Activated naive CD8-positive, alpha-beta T cell (primary cell): ENCODE data around the gene CDC16.
"Not testable (repeated sequence)": the region's sequence is repeated elsewhere in the genome, so short reads cannot be mapped to it uniquely, and the experiment has no call there.

Experiments
- H3K27ac Mint-ChIP-seq: one replicate; pipeline ENCODE4 v1.8.0; 2021; ENCODE audit warnings: mixed read lengths
- H3K27me3 Mint-ChIP-seq: one replicate; pipeline ENCODE4 v1.8.0; 2021; ENCODE audit warnings: mixed read lengths
- H3K36me3 Mint-ChIP-seq: one replicate; pipeline ENCODE4 v1.8.0; 2021; ENCODE audit warnings: mixed read lengths
- H3K4me1 Mint-ChIP-seq: one replicate; pipeline ENCODE4 v1.8.0; 2021; ENCODE audit warnings: low read depth, mixed read lengths
- H3K4me3 Mint-ChIP-seq: one replicate; pipeline ENCODE4 v1.8.0; 2021; ENCODE audit warnings: mild to moderate bottlenecking, mixed read lengths
- H3K9me3 Mint-ChIP-seq: one replicate; pipeline ENCODE4 v1.8.0; 2021; ENCODE audit warnings: low read depth, mixed read lengths

CDC16 gene, protein sequence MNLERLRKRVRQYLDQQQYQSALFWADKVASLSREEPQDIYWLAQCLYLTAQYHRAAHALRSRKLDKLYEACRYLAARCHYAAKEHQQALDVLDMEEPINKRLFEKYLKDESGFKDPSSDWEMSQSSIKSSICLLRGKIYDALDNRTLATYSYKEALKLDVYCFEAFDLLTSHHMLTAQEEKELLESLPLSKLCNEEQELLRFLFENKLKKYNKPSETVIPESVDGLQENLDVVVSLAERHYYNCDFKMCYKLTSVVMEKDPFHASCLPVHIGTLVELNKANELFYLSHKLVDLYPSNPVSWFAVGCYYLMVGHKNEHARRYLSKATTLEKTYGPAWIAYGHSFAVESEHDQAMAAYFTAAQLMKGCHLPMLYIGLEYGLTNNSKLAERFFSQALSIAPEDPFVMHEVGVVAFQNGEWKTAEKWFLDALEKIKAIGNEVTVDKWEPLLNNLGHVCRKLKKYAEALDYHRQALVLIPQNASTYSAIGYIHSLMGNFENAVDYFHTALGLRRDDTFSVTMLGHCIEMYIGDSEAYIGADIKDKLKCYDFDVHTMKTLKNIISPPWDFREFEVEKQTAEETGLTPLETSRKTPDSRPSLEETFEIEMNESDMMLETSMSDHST

DNA sequence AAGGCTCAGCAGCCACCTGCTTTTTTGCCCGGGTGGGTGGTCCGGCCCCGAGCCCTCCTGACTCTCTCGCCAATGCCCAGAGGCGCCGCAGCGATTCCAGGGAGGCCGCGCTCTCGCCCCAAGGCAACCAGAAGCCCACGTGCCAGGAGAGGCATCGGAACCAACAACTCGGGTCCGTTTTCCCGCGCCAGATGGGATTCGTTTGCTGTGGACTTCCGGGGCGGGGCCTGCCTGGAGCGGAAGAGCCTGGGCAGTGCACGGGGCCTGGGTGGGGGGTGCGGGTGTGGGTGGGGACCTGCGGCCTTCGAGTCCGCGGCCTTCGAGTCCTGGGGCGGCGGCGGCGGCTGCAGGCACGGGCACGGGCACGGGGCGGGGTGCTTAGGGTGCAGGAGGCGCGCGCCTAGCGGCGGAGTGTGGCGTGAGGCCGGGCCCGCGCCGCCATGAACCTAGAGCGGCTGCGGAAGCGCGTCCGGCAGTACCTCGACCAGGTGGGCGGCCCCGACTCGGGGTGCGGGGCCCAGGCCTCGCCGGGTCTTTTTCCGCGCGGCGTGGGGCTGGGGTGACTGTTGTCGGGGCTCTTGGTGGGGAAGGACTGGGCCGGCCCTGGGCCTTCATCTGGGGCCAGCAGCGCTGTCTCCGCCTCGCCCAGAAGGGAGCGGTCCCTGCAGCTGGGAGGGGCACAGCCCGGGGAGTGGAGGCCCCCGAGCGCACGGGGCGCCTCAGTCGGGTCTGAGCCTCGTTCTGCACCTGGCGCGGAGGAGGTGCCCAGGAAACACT is at the start of gene CDC16:
Gene CDC16, plus strand, starts transcription at position 253 of the 777 bp plus-strand sequence. Its CDS starts 188 bp downstream, at position 441.
- Mint-ChIP-seq H3K4me3 (peak within 1 kb of the TSS; percentile 95), H3K4me1 (peaks cover 33% of the 10 kb centered on the region), H3K36me3 (peaks cover 11% of the 10 kb centered on the region), H3K27me3 (peaks cover 2% of the 10 kb centered on the region), H3K27ac (peak within 1 kb of the TSS; percentile 74), H3K9me3 (no peaks in the 10 kb centered on the region)

DNA sequence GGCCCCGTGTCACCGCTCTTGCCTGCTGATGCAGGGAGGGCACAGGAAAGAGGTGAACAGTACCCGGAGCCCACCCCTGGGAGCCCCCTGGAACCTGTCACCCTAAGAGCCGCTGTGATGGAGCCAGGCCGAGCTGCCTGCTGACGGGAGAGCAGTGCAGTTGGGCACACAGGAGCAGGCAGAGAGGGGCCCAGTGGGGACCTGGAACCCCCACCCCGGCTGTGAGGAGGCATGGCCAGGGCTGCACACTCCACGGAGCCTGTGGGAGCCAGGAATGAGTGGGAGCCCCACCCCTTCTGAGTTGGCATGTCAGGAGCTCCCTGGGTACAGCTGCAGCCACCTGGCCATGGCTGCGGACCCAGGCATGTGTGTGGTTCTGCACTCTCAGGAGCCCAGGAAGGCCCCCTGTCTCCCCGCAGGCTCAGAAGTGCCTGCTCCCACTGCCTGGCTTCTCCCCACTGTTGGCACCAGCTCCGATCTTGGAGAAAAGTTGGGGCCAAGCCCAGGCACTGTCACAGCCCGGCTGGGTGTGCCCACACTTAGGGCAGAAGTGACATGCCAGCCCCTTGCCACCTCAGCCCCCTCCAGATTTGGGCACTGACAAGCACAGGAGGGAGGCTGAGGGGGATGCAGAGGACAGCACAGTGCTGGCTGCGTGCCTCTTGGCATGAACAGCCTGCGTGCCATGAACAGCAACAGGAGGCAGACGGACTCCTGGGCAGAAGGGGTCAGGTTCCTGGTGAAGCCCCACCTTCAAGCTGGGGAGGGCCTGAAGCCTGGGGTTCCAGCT is 49.3 kb upstream of the CDC16 start:
- H3K27me3 Mint-ChIP-seq, result no peaks in the 10 kb centered on the region
- H3K27ac Mint-ChIP-seq, result no peak overlapping the region
- peaks cover 16% of the 10 kb centered on the region for H3K4me1 Mint-ChIP-seq
- H3K9me3 Mint-ChIP-seq, result peaks cover 11% of the 10 kb centered on the region
- no peak overlapping the region for H3K4me3 Mint-ChIP-seq
- H3K36me3 Mint-ChIP-seq, result peaks cover 6% of the 10 kb centered on the region

DNA sequence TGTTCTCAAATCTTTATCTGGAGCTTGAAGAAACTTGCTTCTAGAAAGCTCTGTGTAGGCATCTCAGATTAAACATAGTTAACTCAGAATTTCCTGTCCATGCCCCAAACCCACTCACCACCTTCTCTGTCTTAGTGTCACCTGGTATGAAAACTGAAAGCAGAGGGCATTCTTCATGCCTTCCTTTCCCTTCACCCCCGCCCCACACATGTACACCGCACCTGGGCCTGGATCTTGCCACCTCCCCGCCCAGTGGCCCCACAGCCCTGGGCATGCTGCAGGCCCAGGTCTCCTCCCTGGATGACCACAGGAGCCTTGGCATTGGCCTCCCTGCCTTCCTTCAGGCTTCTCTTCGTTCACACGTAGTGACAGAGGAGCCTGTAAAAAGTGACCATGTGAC is 39.8 kb upstream of the CDC16 start:
- peaks cover 10% of the 10 kb centered on the region for H3K36me3 Mint-ChIP-seq
- peak overlapping the region; percentile 47 for H3K27ac Mint-ChIP-seq
- H3K9me3 Mint-ChIP-seq, result peaks cover 10% of the 10 kb centered on the region
- H3K4me1 Mint-ChIP-seq, result peaks cover 20% of the 10 kb centered on the region
- H3K4me3 Mint-ChIP-seq, result no peak overlapping the region
- no peaks in the 10 kb centered on the region for H3K27me3 Mint-ChIP-seq

DNA sequence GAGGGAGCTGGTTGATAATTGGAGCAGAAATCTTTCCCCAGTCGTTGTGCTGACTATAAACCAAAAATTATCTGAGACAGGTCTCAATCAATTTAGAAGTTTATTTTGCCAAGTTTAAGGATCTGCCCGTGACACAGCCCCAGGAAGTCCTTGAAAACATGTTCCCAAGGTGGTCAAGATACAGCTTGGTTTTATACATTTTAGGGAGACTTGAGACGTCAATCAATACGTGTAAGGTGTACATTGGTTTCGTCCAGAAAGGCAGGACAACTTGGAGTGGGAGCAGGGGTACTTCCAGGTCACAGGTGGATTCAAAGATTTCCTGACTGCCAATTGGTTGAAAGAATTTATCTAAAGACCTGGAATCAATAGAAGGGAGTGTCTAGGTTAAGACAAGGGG is 38.1 kb upstream of the CDC16 start:
- Mint-ChIP-seq H3K27me3 (no peaks in the 10 kb centered on the region), H3K27ac (no peak overlapping the region), H3K4me3 (no peak overlapping the region), H3K9me3 (no peaks in the 10 kb centered on the region), H3K36me3 (peaks cover 2% of the 10 kb centered on the region), H3K4me1 (peaks cover 20% of the 10 kb centered on the region)

DNA sequence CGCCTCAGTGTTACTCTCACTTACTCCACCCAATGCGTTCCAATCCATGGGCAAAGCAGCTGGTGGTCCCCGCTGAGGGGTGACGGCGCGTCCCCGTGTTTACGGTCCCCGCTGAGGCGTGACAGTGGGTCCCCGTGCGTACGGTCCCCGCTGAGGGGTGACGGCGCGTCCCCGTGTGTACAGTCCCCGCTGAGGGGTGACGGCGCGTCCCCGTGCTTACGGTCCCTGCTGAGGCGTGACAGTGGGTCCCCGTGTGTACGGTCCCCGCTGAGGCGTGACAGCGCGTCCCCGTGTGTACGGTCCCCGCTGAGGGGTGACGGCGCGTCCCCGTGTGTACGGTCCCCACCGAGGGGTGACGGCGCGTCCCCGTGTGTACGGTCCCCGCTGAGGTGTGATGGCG is 36.1 kb upstream of the CDC16 start:
- Mint-ChIP-seq H3K4me3 (no peak overlapping the region), H3K27me3 (no peaks in the 10 kb centered on the region), H3K4me1 (peaks cover 35% of the 10 kb centered on the region), H3K9me3 (no peaks in the 10 kb centered on the region), H3K36me3 (no peaks in the 10 kb centered on the region), H3K27ac (no peak overlapping the region)

DNA sequence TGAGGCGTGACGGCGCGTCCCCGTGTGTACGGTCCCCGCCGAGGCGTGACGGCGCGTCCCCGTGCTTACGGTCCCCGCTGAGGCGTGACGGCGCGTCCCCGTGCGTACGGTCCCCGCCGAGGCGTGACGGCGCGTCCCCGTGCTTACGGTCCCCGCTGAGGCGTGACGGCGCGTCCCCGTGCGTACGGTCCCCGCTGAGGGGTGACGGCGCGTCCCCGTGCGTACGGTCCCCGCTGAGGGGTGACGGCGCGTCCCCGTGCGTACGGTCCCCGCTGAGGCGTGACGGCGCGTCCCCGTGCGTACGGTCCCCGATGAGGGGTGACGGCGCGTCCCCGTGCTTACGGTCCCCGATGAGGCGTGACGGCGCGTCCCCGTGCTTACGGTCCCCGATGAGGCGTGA is 35.2 kb upstream of the CDC16 start:
- not testable (repeated sequence) for H3K4me3 Mint-ChIP-seq

DNA sequence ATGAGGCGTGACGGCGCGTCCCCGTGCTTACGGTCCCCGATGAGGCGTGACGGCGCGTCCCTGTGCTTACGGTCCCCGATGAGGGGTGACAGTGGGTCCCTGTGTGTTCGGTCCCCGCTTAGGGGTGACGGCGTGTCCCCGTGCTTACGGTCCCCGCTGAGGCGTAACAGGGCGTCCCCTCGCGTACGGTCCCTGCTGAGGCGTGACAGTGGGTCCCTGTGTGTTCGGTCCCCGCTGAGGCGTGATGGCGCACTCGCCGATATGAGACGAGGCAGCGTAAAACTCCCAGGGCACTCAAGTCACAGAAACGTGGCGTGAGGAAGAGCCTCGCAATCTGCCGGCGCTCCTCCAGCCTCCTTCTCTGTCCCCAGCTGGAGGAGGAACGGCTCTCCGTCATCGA is 34.7 kb upstream of the CDC16 start:
- peaks cover 37% of the 10 kb centered on the region for H3K4me1 Mint-ChIP-seq
- peaks cover 5% of the 10 kb centered on the region for H3K36me3 Mint-ChIP-seq
- no peak overlapping the region for H3K4me3 Mint-ChIP-seq
- no peaks in the 10 kb centered on the region for H3K27me3 Mint-ChIP-seq
- H3K27ac Mint-ChIP-seq, result no peak overlapping the region
- no peaks in the 10 kb centered on the region for H3K9me3 Mint-ChIP-seq

More for the DNA sequence above, 35.2 kb upstream of the CDC16 start:
- not testable (repeated sequence) for H3K36me3 Mint-ChIP-seq, H3K27me3 Mint-ChIP-seq, H3K27ac Mint-ChIP-seq, H3K9me3 Mint-ChIP-seq
- peaks cover 37% of the 10 kb centered on the region for H3K4me1 Mint-ChIP-seq

DNA sequence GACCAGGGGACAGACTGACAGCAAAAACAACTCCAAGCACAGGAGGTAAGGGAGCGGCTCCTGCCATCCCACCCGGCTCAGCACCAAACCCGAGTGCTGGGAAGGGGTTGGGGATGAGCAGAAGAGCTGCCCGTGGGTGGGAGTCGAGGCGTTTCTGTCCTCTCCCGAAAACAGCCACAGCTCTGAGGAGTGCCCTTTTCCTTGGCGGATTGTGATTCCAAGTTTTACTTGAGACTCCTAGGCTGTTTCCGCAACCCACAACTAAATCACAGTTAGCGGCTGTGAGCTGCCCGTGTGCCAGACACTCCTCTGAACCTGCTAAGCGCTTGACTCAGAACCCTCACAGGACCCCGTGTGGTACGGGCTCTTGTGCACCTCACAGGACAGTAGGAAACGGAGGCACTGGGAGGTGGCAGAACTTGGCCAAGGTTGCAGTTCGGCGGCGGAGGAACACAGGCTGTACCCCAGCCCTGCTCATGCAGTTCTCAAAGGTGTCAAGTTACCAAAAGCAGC is 34.2 kb upstream of the CDC16 start:
- Mint-ChIP-seq H3K36me3 (peaks cover 5% of the 10 kb centered on the region), H3K4me1 (peaks cover 36% of the 10 kb centered on the region), H3K27ac (no peak overlapping the region), H3K9me3 (no peaks in the 10 kb centered on the region), H3K27me3 (no peaks in the 10 kb centered on the region), H3K4me3 (no peak overlapping the region)

DNA sequence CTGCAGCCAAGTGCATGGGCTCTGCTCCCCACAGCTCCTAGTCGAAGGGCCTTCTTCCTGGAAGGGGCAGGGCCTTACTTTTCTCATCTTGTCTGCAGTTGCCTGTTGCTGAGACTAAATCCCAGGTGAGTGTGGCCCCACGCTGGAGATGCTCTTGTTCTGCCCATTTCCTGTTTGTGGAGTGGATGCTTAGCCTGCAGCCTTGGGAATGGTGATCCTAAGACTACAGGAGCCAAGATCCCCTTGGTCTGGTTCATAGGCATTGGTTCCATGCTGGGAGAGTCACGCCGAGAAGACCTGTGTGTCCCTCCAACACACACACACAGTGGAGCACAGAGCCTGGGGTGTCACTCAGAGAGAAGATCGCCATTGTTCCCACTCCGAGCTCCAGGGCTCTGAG is 32.1 kb upstream of the CDC16 start:
- Mint-ChIP-seq H3K36me3 (peaks cover 5% of the 10 kb centered on the region), H3K4me1 (peaks cover 36% of the 10 kb centered on the region), H3K4me3 (no peak overlapping the region), H3K27ac (no peak overlapping the region), H3K27me3 (no peaks in the 10 kb centered on the region), H3K9me3 (no peaks in the 10 kb centered on the region)

DNA sequence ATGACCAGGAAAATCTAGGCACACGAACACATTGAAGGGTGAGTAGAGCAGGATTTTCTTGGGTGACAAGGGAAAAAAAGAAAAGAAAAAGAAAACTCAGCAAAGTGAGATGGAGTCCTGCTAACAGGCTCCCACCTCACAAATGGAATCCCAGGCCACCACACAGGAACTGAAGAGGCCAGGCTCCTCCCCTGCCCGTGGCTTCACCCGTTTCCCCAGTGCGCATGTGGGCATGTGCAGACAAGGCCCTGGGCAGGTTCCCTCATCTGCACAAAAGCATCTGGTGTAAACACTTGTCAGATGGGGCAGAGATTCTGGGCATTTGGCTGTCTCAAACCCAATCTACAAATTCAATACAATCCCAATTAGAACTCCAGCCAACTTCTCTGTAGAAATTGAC is 31.2 kb upstream of the CDC16 start:
- H3K4me3 Mint-ChIP-seq, result no peak overlapping the region
- peaks cover 5% of the 10 kb centered on the region for H3K36me3 Mint-ChIP-seq
- H3K4me1 Mint-ChIP-seq, result peaks cover 36% of the 10 kb centered on the region
- H3K9me3 Mint-ChIP-seq, result no peaks in the 10 kb centered on the region
- no peaks in the 10 kb centered on the region for H3K27me3 Mint-ChIP-seq
- H3K27ac Mint-ChIP-seq, result no peak overlapping the region

DNA sequence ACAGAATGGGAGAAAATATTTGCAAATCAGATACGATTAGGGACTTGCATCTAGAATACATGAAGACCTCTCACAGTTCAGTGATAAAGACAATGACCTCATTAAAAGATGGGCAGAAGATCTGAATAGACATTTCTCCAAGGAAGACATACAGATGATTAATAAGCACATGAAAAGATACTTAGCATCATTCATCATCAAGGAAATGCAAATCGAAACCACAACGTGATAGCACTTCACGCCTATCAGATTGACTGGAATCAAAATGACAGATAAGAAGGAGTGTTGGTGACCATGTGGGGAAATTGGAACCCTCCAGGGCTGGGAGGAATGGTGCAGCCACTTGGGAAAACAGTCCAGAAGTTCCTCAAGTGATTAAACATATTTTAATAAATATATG is 29.8 kb upstream of the CDC16 start:
- H3K4me3 Mint-ChIP-seq, result no peak overlapping the region
- H3K27ac Mint-ChIP-seq, result no peak overlapping the region
- H3K4me1 Mint-ChIP-seq, result peaks cover 36% of the 10 kb centered on the region
- no peaks in the 10 kb centered on the region for H3K27me3 Mint-ChIP-seq
- peaks cover 5% of the 10 kb centered on the region for H3K36me3 Mint-ChIP-seq
- no peaks in the 10 kb centered on the region for H3K9me3 Mint-ChIP-seq

DNA sequence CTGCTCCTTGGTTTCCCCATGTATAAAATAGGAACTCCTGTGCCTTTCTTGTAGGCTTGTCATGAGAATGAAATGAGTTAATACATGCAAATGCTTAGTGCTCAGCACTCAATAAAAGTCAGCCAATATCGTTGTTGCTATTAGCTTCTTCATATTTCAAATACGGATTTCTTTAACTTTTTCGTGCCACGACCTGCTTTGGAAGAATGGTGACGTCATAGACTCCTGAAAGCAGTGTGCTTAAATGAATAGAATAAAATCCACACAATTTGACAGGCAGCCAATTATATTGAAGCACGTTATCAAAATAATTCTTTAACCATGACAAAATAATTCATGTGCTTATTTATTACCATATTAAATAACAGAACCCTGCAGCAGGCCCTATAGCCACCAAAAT is 26.6 kb upstream of the CDC16 start:
- Mint-ChIP-seq H3K4me1 (peaks cover 38% of the 10 kb centered on the region), H3K27me3 (no peaks in the 10 kb centered on the region), H3K36me3 (peaks cover 5% of the 10 kb centered on the region), H3K9me3 (no peaks in the 10 kb centered on the region), H3K4me3 (no peak overlapping the region), H3K27ac (no peak overlapping the region)

DNA sequence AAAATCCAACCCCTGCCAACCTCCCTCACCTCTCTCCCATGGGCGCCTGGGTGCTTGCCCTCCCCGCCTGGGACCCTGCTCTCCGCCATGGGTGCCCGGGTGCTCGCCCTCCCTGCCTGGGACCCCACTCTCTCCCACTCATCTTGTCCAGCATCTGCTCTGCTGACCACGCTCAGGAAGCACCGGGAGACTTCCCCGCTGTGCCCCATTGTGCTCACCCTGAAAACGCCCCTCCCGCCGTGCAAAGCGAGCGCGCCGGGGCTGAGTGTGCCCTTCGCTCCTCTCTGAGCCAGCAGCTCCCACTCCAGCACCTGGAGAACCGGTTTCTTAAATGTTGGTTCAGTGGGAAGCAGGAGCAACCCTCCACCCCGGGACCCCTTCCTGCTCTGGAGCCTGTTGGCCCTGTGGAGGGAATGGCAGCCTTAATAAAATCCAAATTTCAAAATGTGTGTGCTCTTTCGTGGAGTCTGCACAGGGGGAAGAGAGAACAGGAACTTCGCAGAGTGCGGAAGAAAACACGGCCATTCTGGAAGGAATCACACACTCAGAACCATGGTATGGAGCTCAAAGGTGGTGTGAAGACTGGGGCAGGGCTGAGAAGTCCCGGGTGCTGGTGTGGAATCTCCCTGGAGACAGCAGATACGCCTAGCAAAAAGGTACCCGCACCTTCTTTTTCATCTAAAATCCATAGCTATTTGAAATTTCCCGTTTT is 23.1 kb upstream of the CDC16 start:
- no peaks in the 10 kb centered on the region for H3K36me3 Mint-ChIP-seq
- no peak overlapping the region for H3K27ac Mint-ChIP-seq
- no peaks in the 10 kb centered on the region for H3K27me3 Mint-ChIP-seq

DNA sequence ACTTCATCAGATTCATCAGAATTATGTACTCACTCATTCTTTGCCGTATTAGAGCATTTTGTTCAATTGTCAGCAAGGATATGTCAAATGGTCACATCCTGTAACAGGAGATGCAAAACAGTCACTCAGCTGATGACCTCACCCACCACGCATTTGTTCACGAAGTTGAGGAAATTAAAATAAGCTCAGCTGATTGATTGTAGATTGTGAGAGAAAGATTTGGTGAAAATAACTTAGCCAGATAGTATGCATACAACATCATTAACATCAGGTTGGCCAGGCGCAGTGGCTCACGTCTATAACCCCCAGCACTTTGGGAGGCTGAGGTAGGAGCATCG is 22.6 kb upstream of the CDC16 start:
- no peaks in the 10 kb centered on the region for H3K27me3 Mint-ChIP-seq
- H3K27ac Mint-ChIP-seq, result no peak overlapping the region
- H3K4me1 Mint-ChIP-seq, result peaks cover 36% of the 10 kb centered on the region
- no peak overlapping the region for H3K4me3 Mint-ChIP-seq
- H3K36me3 Mint-ChIP-seq, result no peaks in the 10 kb centered on the region
- H3K9me3 Mint-ChIP-seq, result no peaks in the 10 kb centered on the region

More for the DNA sequence above, 23.1 kb upstream of the CDC16 start:
- Mint-ChIP-seq H3K9me3 (no peaks in the 10 kb centered on the region), H3K4me3 (no peak overlapping the region), H3K4me1 (peaks cover 34% of the 10 kb centered on the region)
